ENCODE data around the gene LRRC9. TPM values are rescaled to one million over a fixed set of nuclear protein-coding genes. Genes with fewer than 3 reads are reported as not detected.
"Not testable (repeated sequence)": the region's sequence is repeated elsewhere in the genome, so short reads cannot be mapped to it uniquely, and the experiment has no call there.

Gene LRRC9
- polyA plus RNA-seq, 3 donors from 2014 or later, result not detected

GRCh38 chr14:59920378-59920683 is 387 bp downstream of the LRRC9 start:
- peaks cover 5 to 31% (median 13%) of the 10 kb centered on the region in 3 donors for H3K27me3 Mint-ChIP-seq (ENCODE audit: low read depth in 3 of 3)
- peak overlapping the region in 4 of 5 donors; percentile 20 to 45 (median 36) for H3K4me3 Mint-ChIP-seq
- DNase-seq, result no peak
- peaks cover 0 to 6% (median under 1%) of the 10 kb centered on the region in 6 donors for H3K9me3 Mint-ChIP-seq
- no peak overlapping the region for H3K27ac Mint-ChIP-seq
- peaks cover 9 to 18% of the 10 kb centered on the region in 2 donors for H3K4me1 Mint-ChIP-seq
- H3K36me3 Mint-ChIP-seq, result no peaks in the 10 kb centered on the region

GRCh38 chr14:59925797-59926196 is 5.9 kb downstream of the LRRC9 start:
- Mint-ChIP-seq H3K4me1 (no peaks in the 10 kb centered on the region), H3K9me3 (peaks cover 0 to 3% (median 0%) of the 10 kb centered on the region in 6 donors), H3K4me3 (no peak overlapping the region), H3K36me3 (no peaks in the 10 kb centered on the region), H3K27me3 (ENCODE audit: low read depth in 3 of 3) (peaks cover 2 to 21% (median 9%) of the 10 kb centered on the region in 3 donors), H3K27ac (no peak overlapping the region)
- DNase-seq, result no peak

DNA sequence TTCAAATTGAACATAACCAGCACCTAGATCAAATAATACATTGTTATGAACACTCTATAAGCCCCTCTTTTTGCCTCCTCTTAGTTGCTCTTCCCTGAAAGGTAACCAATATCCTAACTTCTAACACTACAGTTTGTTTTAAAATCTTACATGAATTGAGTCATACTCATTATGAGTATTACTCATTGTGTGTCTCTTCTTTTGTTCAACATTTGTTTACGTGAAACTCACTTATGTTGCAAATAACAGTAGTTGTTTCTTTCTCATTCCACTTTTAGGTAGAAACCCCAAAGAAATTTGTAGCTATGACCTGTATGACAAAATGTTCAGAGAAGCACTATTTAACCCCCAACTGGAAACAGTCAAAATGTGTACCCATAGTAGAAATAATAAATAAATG is 6.6 kb downstream of the LRRC9 start:
- Mint-ChIP-seq H3K4me1 (no peaks in the 10 kb centered on the region), H3K4me3 (no peak overlapping the region), H3K9me3 (peaks cover 0 to 3% (median 0%) of the 10 kb centered on the region in 6 donors), H3K36me3 (no peaks in the 10 kb centered on the region), H3K27ac (no peak overlapping the region), H3K27me3 (ENCODE audit: low read depth in 3 of 3) (peaks cover 2 to 20% (median 7%) of the 10 kb centered on the region in 3 donors)
- DNase-seq, result no peak

- no peak overlapping the region for H3K27ac Mint-ChIP-seq
- DNase-seq, result no peak
- H3K4me1 Mint-ChIP-seq, result no peaks in the 10 kb centered on the region
- H3K36me3 Mint-ChIP-seq, result no peaks in the 10 kb centered on the region
- H3K27me3 Mint-ChIP-seq (ENCODE audit: low read depth in 3 of 3), result peaks cover 0 to 4% (median 2%) of the 10 kb centered on the region in 3 donors
- peaks cover 0 to 3% (median 0%) of the 10 kb centered on the region in 6 donors for H3K9me3 Mint-ChIP-seq
- no peak overlapping the region for H3K4me3 Mint-ChIP-seq
Measured at GRCh38 chr14:59931237-59931636, 11.3 kb downstream of the LRRC9 start.

- no peak overlapping the region for H3K4me3 Mint-ChIP-seq
- H3K9me3 Mint-ChIP-seq, result peaks cover 0 to 2% (median 0%) of the 10 kb centered on the region in 6 donors
- no peaks in the 10 kb centered on the region for H3K4me1 Mint-ChIP-seq
- H3K36me3 Mint-ChIP-seq, result no peaks in the 10 kb centered on the region
- no peak overlapping the region for H3K27ac Mint-ChIP-seq
- DNase-seq, result no peak
- peaks cover 0 to 2% (median 0%) of the 10 kb centered on the region in 3 donors for H3K27me3 Mint-ChIP-seq (ENCODE audit: low read depth in 3 of 3)
Measured at GRCh38 chr14:59936145-59936544, 16.2 kb downstream of the LRRC9 start.

DNA sequence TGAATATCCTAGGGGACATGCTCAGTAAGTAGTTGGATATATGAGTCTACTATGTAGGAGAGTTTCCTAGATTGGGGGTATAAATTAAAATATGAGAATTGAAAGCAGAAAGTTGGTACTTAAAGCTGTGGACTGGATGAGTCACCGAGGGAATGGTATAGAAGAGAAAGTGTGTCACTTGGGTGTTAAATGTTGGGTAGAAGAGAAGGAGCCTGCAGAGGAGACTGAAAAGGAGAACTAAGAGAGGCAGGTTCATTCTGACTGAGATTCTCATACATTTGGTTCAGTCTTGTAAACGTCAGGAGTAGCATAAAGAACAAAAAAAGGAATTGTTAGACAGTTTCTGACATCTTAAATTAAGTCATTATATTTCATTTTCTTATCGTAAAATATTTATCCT is 19.9 kb downstream of the LRRC9 start:
- Mint-ChIP-seq H3K36me3 (no peaks in the 10 kb centered on the region), H3K9me3 (peaks cover 0 to 9% (median 6%) of the 10 kb centered on the region in 6 donors), H3K27me3 (ENCODE audit: low read depth in 3 of 3) (peaks cover 2 to 5% (median 4%) of the 10 kb centered on the region in 3 donors), H3K4me1 (no peaks in the 10 kb centered on the region), H3K4me3 (no peak overlapping the region), H3K27ac (no peak overlapping the region)
- no peak for DNase-seq

- DNase-seq; H3K9me3 Mint-ChIP-seq; H3K27ac Mint-ChIP-seq; H3K4me1 Mint-ChIP-seq; H3K27me3 Mint-ChIP-seq (ENCODE audit: low read depth in 3 of 3); H3K4me3 Mint-ChIP-seq; H3K36me3 Mint-ChIP-seq: not testable (repeated sequence)
Measured at GRCh38 chr14:59942296-59942862, 22.4 kb downstream of the LRRC9 start.

GRCh38 chr14:59944909-59945308 is 25.0 kb downstream of the LRRC9 start:
- Mint-ChIP-seq H3K4me3 (no peak overlapping the region), H3K27ac (no peak overlapping the region), H3K9me3 (peaks cover 0 to 12% (median 5%) of the 10 kb centered on the region in 6 donors), H3K27me3 (ENCODE audit: low read depth in 3 of 3) (peaks cover 2 to 5% (median 4%) of the 10 kb centered on the region in 3 donors), H3K4me1 (no peaks in the 10 kb centered on the region), H3K36me3 (no peaks in the 10 kb centered on the region)
- DNase-seq, result no peak

DNA sequence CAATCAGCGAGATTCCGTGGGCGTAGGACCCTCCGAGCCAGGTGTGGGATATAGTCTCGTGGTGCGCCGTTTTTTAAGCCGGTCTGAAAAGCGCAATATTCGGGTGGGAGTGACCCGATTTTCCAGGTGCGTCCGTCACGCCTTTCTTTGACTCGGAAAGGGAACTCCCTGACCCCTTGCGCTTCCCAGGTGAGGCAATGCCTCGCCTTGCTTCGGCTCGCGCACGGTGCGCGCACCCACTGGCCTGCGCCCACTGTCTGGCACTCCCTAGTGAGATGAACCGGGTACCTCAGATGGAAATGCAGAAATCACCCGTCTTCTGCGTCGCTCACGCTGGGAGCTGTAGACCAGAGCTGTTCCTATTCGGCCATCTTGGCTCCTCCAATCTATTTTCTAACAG is 32.2 kb downstream of the LRRC9 start:
- not testable (repeated sequence) for H3K4me3 Mint-ChIP-seq

DNA sequence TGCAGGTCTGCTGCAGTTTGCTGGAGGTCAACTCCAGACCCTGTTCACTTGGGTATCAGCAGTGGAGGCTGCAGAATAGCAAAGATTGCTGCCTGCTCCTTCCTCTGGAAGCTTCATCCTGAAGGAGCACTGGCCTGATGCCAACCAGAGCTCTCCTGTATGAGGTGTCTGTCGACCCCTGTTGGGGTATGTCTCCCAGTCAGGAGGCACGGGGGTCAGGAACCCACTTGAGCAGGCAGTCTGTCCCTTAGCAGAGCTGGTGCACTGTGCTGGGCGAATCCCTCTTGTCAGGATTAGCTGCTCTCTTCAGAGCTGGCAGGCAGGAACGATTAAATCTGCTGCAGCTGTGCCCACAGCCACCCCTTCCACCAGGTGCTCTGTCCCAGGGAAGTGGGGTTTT is 37.9 kb downstream of the LRRC9 start:
- peaks cover 6 to 53% (median 32%) of the 10 kb centered on the region in 6 donors for H3K9me3 Mint-ChIP-seq
- not testable (repeated sequence) for H3K27me3 Mint-ChIP-seq (ENCODE audit: low read depth in 3 of 3); H3K27ac Mint-ChIP-seq; DNase-seq; H3K36me3 Mint-ChIP-seq; H3K4me1 Mint-ChIP-seq; H3K4me3 Mint-ChIP-seq

More for the DNA sequence above, 32.2 kb downstream of the LRRC9 start:
- not testable (repeated sequence) for H3K27ac Mint-ChIP-seq; DNase-seq; H3K27me3 Mint-ChIP-seq (ENCODE audit: low read depth in 3 of 3); H3K4me1 Mint-ChIP-seq; H3K36me3 Mint-ChIP-seq
- H3K9me3 Mint-ChIP-seq, result peaks cover 6 to 46% (median 32%) of the 10 kb centered on the region in 6 donors

DNA sequence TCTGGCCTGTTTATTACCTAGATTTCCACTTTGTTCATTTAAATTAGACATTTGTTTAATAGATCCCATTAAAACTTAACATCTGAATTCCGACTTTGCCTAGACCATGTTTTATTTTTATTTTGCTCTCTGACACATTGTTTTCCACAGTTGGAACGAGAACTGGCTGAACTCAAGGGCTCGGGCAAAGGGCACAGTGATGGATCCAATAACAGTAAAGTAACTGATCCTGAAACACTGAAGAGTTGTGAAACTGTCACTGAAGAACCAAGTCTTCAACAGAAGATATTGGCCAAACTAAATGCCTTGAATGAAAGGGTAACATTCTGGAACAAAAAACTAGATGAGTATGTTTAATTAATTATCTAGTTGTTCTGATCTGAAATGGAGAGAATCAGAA is 39.7 kb downstream of the LRRC9 start:
- Mint-ChIP-seq H3K36me3 (peaks cover 0 to 6% (median 0%) of the 10 kb centered on the region in 3 donors), H3K27me3 (ENCODE audit: low read depth in 3 of 3) (peaks cover 3 to 7% (median 5%) of the 10 kb centered on the region in 3 donors), H3K4me3 (no peak overlapping the region), H3K4me1 (peaks cover under 1 to 3% of the 10 kb centered on the region in 2 donors), H3K9me3 (peaks cover 4 to 38% (median 22%) of the 10 kb centered on the region in 6 donors), H3K27ac (no peak overlapping the region)
- no peak for DNase-seq

- Mint-ChIP-seq H3K27ac (no peak overlapping the region), H3K27me3 (ENCODE audit: low read depth in 3 of 3) (peaks cover 8 to 12% (median 8%) of the 10 kb centered on the region in 3 donors), H3K4me3 (no peak overlapping the region), H3K36me3 (peaks cover 0 to 6% (median 0%) of the 10 kb centered on the region in 3 donors), H3K9me3 (peaks cover 3 to 18% (median 7%) of the 10 kb centered on the region in 6 donors), H3K4me1 (peaks cover 10 to 17% of the 10 kb centered on the region in 2 donors)
- DNase-seq, result no peak
Measured at GRCh38 chr14:59961518-59962062, 41.6 kb downstream of the LRRC9 start.

DNA sequence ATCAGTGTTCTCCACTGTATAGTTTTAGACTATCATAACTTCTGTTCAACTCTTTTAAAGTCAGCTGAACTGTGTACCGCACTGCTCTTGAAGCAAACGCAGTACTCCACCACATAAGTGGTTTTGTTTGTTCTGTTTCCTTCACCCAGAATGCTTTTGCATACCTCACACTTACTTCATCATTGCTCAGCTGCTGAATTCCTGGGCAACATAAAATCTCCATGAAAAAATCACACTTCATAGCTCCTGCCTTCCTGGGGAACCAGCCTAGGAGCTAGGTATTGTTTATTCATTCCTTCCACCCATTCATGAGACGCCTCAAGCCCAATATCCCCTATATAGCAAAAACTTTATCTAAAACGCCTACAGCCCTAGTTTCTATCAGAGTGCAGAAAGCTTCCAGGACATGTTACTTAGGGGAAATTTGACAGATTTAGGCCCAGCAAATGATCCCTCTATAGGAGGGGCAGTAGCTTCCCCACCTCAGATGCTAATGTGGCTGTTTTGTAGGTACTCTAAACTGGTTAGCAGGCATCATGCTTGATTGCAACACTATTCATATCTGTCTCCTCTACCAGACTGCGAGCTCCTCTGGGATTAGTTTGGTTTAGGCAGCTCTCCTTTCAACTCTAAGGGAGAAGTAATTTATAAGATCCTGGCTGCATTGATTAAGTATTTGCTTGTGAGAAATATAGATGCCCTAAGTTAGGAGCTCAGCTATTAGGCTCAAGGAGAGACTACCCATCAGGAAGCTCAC is 44.5 kb downstream of the LRRC9 start:
- Mint-ChIP-seq H3K27ac (peak overlapping the region in 4 of 6 donors; percentile 91 to 97 (median 95)), H3K36me3 (peaks cover 0 to 6% (median 0%) of the 10 kb centered on the region in 3 donors), H3K27me3 (ENCODE audit: low read depth in 3 of 3) (peaks cover 8 to 15% (median 8%) of the 10 kb centered on the region in 3 donors), H3K4me1 (peaks cover 10 to 17% of the 10 kb centered on the region in 2 donors), H3K4me3 (peak overlapping the region; percentile 86 to 99 (median 91)), H3K9me3 (peaks cover 0 to 6% (median 3%) of the 10 kb centered on the region in 6 donors)
- DNase-seq, result no peak

DNA sequence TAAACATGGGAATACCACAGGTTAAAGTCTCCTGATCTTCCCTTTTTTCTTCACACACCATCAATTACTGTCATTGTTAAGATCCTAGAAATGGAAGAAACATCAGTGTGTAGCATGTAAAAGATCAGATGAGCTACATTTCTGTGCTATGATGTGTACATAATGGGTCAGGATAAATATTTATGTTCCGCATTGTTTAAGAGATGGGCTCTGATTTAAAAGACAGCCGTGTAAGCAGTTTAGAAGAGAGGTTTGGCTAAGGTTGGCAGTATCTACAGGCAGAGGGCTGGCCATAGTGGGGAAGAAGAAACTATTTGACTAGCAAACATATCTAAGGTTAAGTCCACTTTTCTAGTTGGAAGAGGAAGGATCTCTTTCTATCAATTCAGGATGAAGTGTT is 49.4 kb downstream of the LRRC9 start:
- Mint-ChIP-seq H3K4me3 (no peak overlapping the region), H3K27ac (no peak overlapping the region), H3K27me3 (ENCODE audit: low read depth in 3 of 3) (peaks cover 9 to 16% (median 12%) of the 10 kb centered on the region in 3 donors), H3K4me1 (peaks cover 10 to 16% of the 10 kb centered on the region in 2 donors), H3K9me3 (no peaks in the 10 kb centered on the region), H3K36me3 (no peaks in the 10 kb centered on the region)
- no peak for DNase-seq

Data from immature natural killer cell (primary cell).